Left lobe of liver (tissue), 2 donors: ENCODE measurements around the gene MUL1. TPM values are rescaled to one million over a fixed set of nuclear protein-coding genes. Genes with fewer than 3 reads are reported as not detected.
A peak's percentile ranks its signal among the peaks of the same experiment; 100 is the strongest.

Experiments used
- ATAC-seq: fragments of 200-7000 bp; cut with Tn5 transposase; one replicate; pipeline ENCODE4 v1.9.1; 2020; ENCODE audit warnings: mild to moderate bottlenecking, moderate library complexity
- DNase-seq: peaks from one replicate; pipeline ENCODE4 v3.0.0-alpha.2; 2020; ENCODE audit warnings: low spot score
- total RNA-seq: library from RNA; stranded (reverse); gene quantifications from one replicate; pipeline ENCODE4 v1.2.1, GENCODE V29; 2021
- donor health status: DM: no; HTN: no; CAD: no; lungs with moderate emphysema.
- donor health status: DM: no; HTN: yes; CAD: no.

Gene MUL1
- total RNA-seq, 1 donor from 2014 or later = 16.9 TPM

DNA sequence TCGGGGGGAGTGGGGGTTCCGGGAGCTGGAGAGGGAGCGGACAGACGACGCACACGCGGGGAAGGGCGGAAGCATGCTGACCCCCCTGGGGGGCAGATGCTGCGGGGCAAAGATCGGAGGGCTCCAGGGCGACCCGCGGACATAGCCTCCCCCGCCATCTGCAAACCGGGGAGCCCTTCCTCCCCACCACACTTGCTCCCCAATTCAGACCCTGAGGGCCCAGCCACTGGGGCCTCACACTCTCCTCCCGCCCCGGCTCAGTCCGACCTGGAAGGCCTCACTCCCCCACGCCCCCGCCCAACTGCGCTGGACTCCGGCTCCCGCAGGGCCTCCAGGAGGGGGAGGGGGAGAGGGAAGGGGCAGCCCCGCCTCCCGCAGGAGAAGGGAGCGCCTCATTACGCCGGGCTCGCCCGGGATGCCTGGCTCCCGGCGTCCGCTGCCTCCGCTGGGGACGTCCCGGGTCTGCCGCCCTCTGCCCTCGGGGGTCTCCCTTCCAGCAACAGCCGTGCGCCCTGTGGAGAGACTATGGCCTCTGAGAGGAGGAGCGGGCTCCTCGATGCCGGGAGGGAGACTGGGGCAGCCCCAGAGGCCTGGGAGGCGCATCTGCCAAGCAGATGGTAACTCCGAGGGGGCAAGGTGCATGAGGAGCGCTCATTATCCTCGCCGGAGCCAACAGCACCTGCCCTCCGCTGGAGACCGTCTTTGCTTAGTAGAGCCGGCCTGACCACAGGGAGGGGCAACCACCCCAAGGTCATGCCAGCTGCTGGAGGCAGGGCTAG is 21.3 kb downstream of the MUL1 start:
- ATAC-seq (peak; percentile 69), DNase-seq (peak; percentile 81)

DNA sequence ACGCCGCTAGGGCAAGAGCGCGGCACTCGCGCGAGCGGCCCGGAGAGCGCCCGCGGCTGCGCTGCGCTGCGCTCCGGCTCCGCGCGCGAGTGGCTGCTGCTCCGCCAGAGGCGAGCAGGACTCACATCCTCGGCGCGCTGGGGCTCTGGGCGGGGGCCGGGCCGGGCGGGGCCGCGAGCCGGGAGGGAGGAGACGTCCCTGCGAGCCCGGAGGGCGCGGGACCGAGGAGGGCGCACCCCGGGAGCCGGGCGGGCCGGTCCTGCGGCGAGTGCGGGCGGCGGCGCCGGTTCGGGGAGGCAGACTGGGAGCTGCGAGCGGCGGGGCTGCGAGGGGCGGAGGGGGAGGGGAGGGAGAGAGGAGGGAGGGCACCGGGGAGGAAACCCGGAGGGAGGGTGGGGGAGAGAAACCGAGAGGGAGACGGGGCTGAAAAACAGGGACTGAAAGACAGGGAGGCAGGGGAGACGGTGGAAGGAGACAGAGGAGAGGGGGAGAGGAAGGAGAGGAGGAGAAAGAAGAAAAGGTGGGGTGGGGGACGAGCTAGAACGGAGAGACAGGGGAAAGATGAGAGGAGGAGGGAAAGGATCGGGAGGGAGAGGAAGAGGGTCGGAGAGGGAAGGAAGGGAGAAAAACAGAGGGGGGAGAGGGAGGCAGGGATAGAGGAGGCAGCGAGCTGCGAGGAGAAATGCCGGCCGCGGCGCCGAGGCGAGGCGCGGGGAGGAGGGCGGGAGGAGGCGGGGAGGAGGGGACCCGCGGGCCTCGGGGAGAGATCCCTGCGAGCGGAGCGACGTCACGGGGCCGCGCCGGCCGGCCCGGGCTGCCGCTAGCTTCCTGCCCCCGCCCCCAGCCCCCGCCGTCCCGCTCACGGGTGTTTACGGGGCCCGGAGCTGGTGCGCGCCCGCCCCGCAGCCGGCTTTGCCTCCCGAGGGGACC is 22.2 kb downstream of the MUL1 start, which contains the start of gene CAMK2N1:
CAMK2N1 (minus strand) TSS at position 684 of the 930 bp plus-strand sequence. CDS start 831 bp downstream, outside the sequence.
- peak; percentile 71 for ATAC-seq
- peak; percentile 81 for DNase-seq

DNA sequence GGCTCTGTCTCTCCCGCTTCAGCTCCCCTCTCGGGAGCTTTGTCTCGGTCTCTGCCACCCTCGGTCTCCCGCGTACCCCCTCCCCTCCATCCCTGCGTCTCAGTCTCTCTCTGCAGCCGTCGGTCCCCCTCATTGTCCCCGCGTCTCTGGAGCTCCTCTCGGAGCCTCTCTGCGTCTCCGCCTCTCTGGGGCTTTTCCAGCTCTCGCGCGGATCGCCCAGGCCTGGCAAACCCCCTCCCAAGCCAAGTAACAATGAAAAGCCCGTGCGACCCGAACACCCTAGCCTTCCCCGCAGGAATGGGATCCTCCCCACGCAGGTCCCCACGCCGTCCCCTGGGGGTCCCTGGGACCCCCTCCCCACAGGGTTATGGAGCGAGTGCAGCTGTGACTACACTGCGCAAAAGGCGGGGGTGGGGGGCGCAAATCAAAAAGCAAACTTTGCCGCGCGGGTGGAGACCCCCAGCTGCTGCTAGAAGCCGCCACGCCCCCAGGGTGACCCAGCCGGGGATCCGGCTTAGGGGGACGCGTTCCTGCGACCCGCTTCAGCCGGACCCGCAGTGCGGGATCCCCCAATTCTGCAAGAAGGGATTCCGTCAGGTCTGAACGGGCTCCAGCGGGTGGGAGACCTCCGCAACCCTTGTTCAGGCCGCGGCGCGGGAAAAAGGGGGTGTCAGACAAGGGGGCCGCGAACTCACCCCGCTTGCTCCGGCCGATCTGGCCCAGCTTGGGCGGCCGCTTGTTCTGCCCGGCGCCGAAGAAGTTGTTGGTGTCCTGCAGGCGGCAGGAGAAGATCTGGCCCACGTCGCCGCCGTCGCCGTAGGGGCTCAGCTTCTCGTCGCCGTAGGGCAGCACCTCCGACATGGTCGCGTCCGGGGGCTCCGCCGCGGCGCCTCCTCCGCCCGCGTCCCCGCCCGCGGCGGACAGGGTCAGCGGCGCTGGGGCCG is 23.2 kb downstream of the MUL1 start:
- ATAC-seq (peak; percentile 5), DNase-seq (no peak)

DNA sequence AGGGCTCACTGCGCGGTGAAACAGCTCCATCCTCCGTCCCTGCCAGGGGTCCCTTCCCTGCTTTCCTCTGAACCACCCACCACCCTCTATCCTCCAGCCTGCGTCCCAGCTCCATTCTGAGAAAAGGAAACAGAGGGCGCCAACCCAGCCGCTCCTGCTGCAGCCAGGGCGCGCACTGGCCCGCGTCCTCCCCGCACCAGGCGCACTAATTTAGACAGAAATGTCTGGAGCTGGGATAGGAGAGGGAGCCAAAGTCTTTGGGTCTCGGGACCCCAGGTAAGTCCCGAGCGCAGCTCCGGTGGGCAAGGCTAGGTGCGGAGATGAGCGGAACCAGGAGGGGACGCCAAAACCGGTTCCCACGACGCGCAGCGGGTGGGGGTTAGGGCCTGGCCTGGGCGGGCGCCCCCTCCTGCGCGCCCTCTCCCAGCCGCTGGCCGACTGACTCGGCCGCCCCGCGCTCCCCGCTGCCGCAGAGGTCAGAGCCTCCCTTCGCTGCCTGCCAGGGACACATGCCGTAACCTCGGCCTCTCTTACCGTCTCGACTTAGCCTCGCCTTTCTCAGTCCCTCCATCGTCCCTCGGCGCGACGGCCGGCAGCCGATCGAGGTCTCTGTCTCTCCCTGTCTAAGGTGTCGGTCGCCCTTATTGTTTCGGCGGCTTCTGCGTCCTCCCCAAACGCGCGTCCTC is 24.0 kb downstream of the MUL1 start:
- ATAC-seq = peak; percentile 36
- DNase-seq = no peak

DNA sequence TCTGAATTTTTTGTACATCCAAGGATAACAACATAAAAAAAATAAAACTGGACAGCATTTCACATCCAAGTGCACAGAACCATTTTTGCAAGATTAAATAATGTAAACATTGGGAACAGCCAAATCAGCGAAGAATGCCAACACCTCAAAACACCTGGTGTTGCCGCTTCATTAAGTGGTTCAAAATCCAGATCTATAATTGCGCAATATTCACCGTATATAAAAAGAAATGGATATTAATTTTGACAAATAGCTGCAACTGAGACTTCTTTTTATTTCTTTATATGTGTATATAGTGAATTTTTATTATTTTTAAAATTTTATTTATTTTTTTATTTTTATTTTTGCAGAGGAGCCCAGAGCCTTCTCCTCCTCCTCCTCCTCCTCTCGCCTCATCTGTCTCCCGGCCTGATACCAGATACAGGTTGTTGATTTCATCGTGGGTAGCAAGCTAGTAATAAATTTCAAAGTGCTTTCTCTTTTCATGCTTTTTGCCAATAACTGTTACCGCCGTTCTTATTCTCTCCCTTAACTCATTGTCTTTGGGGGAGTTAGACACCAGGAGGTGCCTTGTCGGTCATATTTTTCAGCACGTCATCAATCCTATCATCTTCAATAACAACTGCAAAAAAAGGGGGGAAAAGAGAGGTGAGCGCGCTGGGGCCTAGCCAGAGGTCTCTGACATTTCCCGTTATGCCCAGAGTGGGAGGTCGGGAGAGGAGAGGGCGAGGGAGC is 24.7 kb downstream of the MUL1 start:
- no peak for DNase-seq
- ATAC-seq = no peak

DNA sequence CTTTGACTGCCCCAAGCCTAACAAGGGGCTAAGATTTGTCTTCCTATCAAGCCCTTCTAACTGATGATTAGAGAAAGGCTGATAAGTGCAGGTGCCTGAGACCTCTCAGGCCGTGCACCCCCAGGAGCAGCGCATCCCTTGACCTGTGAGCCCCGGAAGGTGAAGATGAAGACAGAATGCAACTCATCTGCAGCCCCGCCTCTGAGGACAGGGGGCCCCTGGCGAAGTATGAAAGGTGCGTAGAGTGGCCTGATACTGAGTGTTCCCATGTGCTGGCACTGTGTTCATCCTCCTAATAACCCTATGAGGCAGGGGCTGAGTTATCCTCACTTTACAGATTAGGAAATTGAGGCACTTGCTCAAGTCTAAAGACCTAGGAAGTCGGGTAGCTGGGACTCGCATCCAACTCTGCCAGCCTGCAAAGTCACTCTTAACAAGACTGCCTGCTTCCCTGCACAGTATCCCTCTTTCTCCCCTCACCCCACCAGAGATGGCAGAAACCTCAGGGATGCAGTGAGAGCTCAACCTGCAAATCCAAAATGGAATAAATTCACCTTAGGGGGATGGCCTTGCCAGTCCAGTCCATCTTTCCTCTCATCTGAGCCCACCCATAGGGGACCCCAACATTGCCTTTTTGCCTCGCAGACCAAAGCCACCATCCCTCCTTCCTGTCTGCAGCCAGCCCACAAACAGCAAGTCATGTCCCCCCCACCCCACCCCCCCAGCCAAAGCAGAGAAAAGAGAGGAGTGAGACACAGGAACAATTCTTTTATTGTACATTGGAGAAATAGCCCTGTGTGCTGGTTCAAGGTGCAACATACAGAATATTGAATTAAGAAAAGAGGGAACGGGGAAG is 26.1 kb downstream of the MUL1 start:
- ATAC-seq (no peak), DNase-seq (no peak)

DNA sequence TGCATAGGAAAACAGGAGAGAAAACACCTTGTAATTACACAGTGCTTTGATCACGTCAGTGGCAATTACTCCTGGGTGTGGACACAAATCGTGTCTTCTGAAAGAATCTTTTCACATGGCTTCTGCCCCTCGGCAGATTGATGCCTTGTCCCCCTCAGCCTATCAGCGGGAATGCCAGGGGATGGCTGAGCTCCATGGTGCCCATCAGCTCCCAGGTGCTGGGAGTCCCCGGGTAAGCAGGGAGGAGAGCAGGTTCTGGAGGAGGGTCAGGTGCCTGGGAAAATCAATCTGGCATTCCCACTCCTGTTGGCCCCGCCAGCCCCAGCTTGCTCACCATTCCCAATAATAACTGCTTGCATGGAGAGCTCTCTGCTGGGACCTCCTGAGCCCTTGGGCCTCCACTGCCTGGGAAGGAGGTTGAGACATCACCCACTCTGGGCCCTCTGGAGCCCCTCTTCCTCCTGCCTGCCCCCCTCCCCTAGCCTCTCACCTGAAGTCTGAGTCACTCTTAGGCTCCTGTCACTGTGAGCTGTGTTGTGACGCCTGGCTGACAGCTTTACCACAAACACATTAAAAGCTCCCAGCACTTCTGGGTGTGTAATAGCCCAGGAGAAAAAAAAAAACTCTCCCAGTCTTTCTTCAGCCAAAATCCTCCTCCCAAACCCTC is 26.9 kb downstream of the MUL1 start:
- peak; percentile 22 for ATAC-seq
- DNase-seq = peak; percentile 69

DNA sequence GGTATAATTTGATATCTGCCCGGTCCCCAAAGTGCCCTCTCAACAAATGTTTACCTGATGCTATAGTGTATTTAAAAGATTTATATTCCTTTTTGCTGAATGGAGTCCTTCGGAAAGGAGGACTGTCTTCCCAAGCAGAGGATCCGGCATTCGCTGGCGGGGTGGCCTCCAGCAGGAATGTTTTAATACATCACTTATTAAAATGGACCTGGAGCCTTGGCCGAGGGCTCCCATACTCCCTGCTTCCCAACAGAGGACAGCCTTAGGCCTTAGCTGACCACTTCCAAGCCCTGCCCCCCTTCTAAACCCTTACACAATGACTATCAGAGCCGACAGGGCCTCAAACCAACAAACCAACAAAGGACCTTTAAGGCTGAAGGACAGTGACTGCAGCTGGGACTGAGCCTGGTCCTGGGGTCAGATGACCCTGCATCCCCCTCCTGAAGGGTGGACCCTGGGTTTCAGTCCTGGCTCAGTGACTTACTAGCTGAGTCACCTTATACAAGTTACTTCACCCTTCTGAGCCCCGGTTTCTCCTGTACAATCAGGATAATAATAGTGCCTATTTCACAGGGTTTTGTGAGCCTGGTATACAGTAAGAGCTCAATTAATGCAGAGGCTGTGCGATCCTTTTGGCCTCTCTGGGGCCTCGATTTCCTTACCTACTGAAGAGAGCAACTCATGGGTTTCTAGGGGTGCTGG is 27.6 kb downstream of the MUL1 start:
- DNase-seq (peak; percentile 90), ATAC-seq (peak; percentile 64)

DNA sequence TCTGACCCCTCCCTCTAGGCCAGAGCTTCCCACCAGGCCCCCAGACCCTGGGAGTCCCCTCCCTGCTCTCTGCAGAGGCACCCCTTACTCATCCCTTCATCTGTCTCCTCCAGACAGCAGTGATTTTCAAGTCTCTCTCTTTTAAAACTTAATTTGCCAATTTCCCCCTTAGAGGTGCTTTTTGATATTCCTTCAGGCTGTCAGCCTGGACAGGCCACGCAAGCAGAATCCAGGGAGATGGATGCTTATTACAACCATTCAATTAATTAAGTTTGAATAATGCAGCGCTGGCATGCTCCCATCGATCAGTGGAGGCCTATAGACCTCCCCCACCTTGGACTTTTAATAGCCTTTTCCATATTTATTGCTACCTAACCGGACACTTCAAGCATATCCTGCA is 28.1 kb downstream of the MUL1 start:
- DNase-seq (no peak), ATAC-seq (no peak)

DNA sequence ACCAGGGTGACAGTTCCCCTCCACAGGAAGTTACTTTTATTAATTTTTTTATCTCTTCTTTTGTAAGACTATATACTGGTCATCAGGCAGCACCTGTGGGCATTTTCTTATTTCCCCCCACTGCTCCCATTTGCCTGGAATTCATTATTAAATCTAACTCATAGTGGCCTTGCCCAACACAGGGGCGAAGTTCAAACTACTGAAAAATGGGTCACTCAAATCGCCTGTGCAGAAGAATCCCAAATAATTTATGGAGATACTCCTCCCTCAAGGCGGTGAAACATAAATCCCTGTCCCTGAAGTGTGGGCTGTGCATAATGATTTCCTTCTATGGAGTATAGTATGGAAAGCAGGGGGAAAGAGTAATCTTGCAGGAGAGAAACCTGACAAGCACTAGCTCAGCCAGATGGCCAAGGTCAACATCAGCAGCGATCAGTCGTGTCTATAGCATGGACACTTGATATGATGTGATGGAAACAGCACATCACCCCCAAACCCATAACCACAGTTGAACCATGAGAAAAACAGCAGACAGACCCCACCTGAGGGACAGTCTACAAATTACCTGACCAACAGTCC is 29.8 kb downstream of the MUL1 start:
- DNase-seq (peak; percentile 64), ATAC-seq (peak; percentile 7)

DNA sequence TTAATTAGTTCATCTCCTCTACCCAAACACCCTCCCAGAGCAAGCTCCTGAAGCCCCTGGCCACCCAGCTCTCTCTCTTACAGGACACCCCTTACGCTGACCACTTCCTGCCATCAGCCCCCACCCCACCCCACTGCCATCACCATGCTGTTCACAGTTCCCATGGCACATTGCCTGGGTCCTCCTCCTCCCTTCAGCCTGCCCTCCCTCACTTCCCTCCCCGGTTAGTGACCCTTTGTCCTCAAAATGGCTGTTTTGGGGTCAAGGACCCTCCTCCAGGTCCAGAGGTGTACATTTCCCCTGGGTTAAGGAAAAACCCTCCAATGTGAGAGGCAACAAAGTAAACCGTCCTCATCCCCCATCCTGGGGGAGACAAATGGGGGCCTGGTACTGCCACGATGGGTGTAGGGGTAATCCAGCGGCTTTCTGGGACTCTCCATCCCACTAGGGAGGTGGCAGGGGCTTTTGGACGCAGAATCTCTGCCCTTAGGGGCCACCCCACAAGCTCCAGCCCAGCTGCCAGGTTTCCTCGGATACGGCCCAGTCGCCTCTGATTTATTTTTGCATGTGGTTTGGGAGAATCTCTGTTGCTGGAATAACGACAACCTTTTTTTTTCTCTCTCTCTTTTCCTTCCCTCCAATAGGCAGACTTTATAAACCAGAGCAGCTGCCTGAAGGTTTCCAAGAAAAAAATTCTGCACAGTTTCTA is 30.4 kb downstream of the MUL1 start:
- DNase-seq (peak; percentile 82), ATAC-seq (peak; percentile 40)

DNA sequence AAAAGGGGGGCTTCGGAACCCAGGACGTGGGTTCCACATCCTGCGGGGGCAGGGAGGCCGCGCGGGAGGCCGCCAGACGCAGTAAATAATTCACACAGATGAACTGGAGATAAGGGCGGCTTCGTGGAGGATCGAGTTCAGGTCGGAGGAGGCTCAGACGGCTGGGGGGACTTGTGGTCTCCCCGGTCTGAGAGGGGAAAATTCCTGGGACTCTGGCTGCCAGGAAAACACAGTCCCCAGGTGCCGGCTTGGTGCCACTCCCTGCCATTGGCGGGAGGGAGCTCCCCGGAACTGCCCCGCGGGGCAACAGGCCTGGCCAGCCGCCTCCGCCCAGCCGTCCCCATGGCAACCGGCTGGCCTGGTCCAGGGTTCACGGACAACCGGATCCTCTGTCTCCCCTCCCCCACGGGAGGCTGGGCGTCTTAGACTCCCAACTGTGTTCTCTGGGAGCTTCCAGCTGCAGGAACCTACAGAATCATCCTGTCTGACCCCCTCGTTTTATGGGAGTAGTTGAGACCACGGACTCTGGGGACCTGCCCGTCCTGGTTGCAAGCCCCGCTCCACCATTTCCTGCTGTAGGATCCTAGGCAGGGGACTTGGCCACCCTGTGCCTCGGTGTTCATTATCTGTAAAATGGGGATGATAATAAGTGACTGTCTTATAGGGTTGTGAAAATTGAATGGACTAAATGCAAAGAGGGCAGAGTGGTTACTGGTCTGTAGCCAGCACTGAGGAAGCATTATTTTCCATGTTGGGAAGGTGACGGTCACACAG is 31.5 kb downstream of the MUL1 start:
- DNase-seq (peak; percentile 96), ATAC-seq (peak; percentile 72)

DNA sequence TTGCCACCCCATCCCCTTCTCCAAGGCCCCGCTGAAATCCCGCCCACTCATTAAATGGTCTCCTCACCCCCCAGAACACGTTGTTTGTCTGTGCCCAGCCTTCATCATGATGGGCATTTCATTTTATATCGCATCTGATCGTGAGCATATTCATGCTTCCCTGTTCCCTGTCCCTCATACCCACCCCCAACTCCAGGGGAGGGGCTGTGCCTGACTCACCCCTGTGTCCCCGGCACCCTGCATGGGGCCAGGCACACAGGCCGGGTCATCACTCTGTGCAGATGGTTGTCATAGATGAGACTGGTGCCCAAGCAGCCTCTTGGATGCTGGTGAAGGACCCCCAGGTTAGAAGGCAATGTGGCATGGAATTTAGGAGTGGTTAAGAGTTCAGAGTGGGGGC is 33.0 kb downstream of the MUL1 start:
- ATAC-seq = no peak
- no peak for DNase-seq

DNA sequence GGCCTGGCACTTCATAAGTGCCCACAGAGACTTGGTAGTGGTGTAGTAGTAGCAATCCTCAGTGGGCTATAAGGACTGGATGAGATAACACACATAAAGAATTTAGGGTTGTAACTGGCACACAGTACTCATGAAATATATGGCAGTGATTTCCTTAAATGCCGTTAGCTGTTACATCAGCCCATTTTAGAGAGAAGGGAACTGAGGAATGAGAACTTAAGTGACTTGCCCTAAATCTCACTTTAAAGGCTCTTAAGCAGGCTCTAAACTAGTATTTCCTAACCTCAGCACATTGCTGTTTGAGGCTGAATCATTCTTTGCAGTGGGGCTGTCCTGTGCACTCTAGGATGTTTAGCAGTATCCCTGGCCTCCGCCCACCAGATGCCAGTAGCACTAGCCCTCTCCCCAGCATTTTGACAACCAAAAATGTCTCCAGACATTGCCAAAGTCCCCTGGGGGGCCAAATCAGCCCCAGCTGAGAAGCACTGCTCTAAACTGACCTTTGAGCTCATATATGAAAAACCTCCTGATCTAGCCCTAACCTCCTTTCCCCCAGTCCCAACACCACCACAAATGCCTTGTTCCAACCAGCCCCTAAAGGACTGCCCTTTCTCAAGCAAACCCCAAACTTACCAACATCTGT is 33.5 kb downstream of the MUL1 start:
- ATAC-seq (no peak), DNase-seq (no peak)

DNA sequence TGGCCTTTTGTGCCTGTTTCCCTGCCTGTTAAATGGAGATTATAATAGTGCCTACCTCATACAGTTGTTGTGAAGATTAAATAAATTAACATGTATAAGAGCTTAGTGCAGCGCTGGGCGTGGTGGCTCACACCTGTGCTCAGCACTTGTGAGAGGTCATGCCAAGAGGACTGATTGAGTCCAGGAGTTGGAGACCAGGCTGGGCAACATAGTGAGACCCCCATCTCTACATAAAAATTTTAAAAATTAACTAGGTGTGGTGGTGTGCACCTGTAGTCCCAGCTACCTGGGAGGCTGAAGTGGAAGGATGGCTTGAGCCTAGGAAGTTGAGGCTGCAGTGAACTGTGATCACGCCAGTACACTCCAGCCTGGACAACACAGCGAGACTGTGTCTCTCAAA is 34.1 kb downstream of the MUL1 start:
- DNase-seq (no peak), ATAC-seq (no peak)
